Psoas muscle (tissue), 8 donors: ENCODE data around the gene GATD1. TPM values are rescaled to one million over a fixed set of nuclear protein-coding genes. Genes with fewer than 3 reads are reported as not detected.

ENCODE experiments used
- ATAC-seq, 4 donors: fragments of 200-7000 bp; cut with Tn5 transposase; one replicate each; pipeline ENCODE4 v1.9.1; 2020; ENCODE audit warnings: moderate library complexity in 3 of 4, mild to moderate bottlenecking in 2 of 4
- DNase-seq, 2 donors: peaks; one replicate each; pipeline ENCODE4 v3.0.0-alpha.2; 2020
- H3K27ac ChIP-seq: fragments of 200-600 bp; one replicate; pipeline ENCODE4 v1.8.0; 2022
- H3K27me3 ChIP-seq, 3 donors: fragments of 200-600 bp in 1 of 3; one replicate each; pipeline versions ENCODE4 v1.6.1 to v1.8.0; 2013 to 2022; ENCODE audit warnings: low read length in 2 of 3, mild to moderate bottlenecking in 2 of 3, moderate library complexity in 1 of 3; ENCODE audit not compliant: insufficient read depth in 3 of 3
- H3K36me3 ChIP-seq, 2 donors: fragments of 200-600 bp in 1 of 2; one replicate each; pipeline versions ENCODE4 v1.6.1 to v1.8.0; 2013 to 2022; ENCODE audit warnings: low read depth in 1 of 2, mild to moderate bottlenecking in 1 of 2, moderate library complexity in 1 of 2; ENCODE audit not compliant: insufficient read depth in 1 of 2
- H3K4me1 ChIP-seq: fragments of 200-600 bp; one replicate; pipeline ENCODE4 v1.8.0; 2022
- H3K4me3 ChIP-seq: fragments of 200-600 bp; one replicate; pipeline ENCODE4 v1.8.0; 2022; ENCODE audit warnings: mild to moderate bottlenecking
- H3K9me3 ChIP-seq: fragments of 200-600 bp; one replicate; pipeline ENCODE4 v1.8.0; 2022
- CTCF ChIP-seq: fragments of 200-600 bp; IDR thresholded peaks from one replicate; pipeline ENCODE4 v1.8.0; 2022; ENCODE audit warnings: antibody characterized with exemption
- WGBS, 3 donors: extraction: QIAGEN DNeasy Blood & Tissue Kit; methylation state at CpG; one replicate each; pipeline versions ENCODE4 v1.1.6 to v1.1.7; 2013; 5-methylcytosine and 5-hydroxymethylcytosine counted together
- intact Hi-C, 2 donors: fragments of 100-400 bp; cut with DNase I; formaldehyde crosslinking; loops; one replicate each; pipeline versions ENCODE4 v1.11.0 to v1.14.2; 2022
- polyA plus RNA-seq, 3 donors: library from polyadenylated mRNA; stranded (reverse); fragments of 200-250 nt; gene quantifications; one replicate each; pipeline ENCODE4 v1.2.3, GENCODE V29; 2013
- total RNA-seq, 4 donors: library from RNA; stranded (reverse); fragmentation: NEBNext Ultra II Directional in 2 of 4; extraction: Animal tissue kit (Norgen Biotek cat#: 25700) in 2 of 4; gene quantifications; one replicate each; pipeline versions ENCODE4 v1.2.1 to v1.2.4, GENCODE V29; 2021 to 2023
- donor health status: healthy with polysubstance abuse.
- donor health status: DM: no; HTN: no; CAD: no; lungs with moderate emphysema.
- donor health status: Bipolar disorder and iron deficiency.
- donor health status: healthy.
- donor health status: DM: yes; HTN: yes; CAD: no.
- donor health status: DM: no; HTN: no; CAD: no.
- donor health status: DM: no; HTN: no; CAD: no.
- donor health status: DM: yes; HTN: yes; CAD: no.

The GATD1 gene
- total and polyA plus RNA-seq, 7 donors: 11.0 to 32.6 (median 20.9) TPM

- Histone ChIP-seq H3K9me3 (no peaks in the 10 kb centered on the region), H3K4me3 (peak overlapping the region; percentile 88), H3K36me3 (peaks cover 0 to 43% of the 10 kb centered on the region in 2 donors), H3K27ac (peak overlapping the region; percentile 96), H3K27me3 (peaks cover 0 to 7% (median 0%) of the 10 kb centered on the region in 3 donors), H3K4me1 (peaks cover 37% of the 10 kb centered on the region)
- no peak for TF ChIP-seq CTCF
- whole genome bisulfite sequencing, 3 donors: 17 to 33% (median 22%) methylated on average over 11 of the region's 11 CpGs
- peak; percentile 90 to 95 for DNase-seq
- intact Hi-C loops: no loop called here
- peak; percentile 72 to 78 (median 76) for ATAC-seq
Measured at GRCh38 chr11:820655-821511, 43.6 kb upstream of the GATD1 start.

GRCh38 chr11:819943-820649 lies 42.8 kb upstream of the GATD1 start:
- H3K4me1 ChIP-seq: peaks cover 37% of the 10 kb centered on the region
- no peak for TF ChIP-seq CTCF
- H3K27ac ChIP-seq: peak overlapping the region; percentile 96
- WGBS, 3 donors: 1 to 3% (median 1%) methylated on average over 46 to 47 of the region's 47 CpGs
- peak overlapping the region; percentile 88 for H3K4me3 ChIP-seq
- ATAC-seq (peak; percentile 49 to 67 (median 60)), DNase-seq (peak; percentile 88 to 93)
- peaks cover 0 to 40% of the 10 kb centered on the region in 2 donors for H3K36me3 ChIP-seq
- peaks cover 0 to under 1% (median 0%) of the 10 kb centered on the region in 3 donors for H3K27me3 ChIP-seq
- intact Hi-C loops: no loop called here
- H3K9me3 ChIP-seq: no peaks in the 10 kb centered on the region

- H3K36me3 ChIP-seq: peaks cover 0 to 40% of the 10 kb centered on the region in 2 donors
- WGBS, 3 donors: 0 to 2% (median 0%) methylated on average over 62 to 96 of the region's 96 CpGs
- H3K4me3 ChIP-seq: peak overlapping the region; percentile 88
- H3K27me3 ChIP-seq: no peaks in the 10 kb centered on the region
- TF ChIP-seq CTCF: peak; percentile 15
- H3K9me3 ChIP-seq: no peaks in the 10 kb centered on the region
- peak overlapping the region; percentile 96 for H3K27ac ChIP-seq
- H3K4me1 ChIP-seq: peaks cover 37% of the 10 kb centered on the region
- DNase-seq (peak; percentile 95 to 96), ATAC-seq (peak; percentile 75 to 79 (median 77))
- intact Hi-C loops: no loop called here
Measured at GRCh38 chr11:819129-819931, 42.0 kb upstream of the GATD1 start.

GRCh38 chr11:818396-819128 lies 41.3 kb upstream of the GATD1 start, which contains the start of gene PNPLA2:
Gene PNPLA2, plus strand, starts transcription at chr11:818914. Its CDS starts 805 bp downstream, at chr11:819719.
- TF ChIP-seq CTCF: no peak
- Histone ChIP-seq H3K9me3 (no peaks in the 10 kb centered on the region), H3K4me1 (peaks cover 30% of the 10 kb centered on the region), H3K4me3 (peak within 1 kb of the TSS; percentile 88), H3K36me3 (peaks cover 2 to 40% of the 10 kb centered on the region in 2 donors), H3K27me3 (no peaks in the 10 kb centered on the region), H3K27ac (peak within 1 kb of the TSS; percentile 96)
- DNase-seq (peak; percentile 60 to 78), ATAC-seq (no peak)
- intact Hi-C loops: no loop called here
- WGBS, 3 donors: 31 to 42% (median 41%) methylated on average over 17 to 20 of the region's 20 CpGs
